ENCODE measurements around the gene PARP16.

The PARP16 gene, protein sequence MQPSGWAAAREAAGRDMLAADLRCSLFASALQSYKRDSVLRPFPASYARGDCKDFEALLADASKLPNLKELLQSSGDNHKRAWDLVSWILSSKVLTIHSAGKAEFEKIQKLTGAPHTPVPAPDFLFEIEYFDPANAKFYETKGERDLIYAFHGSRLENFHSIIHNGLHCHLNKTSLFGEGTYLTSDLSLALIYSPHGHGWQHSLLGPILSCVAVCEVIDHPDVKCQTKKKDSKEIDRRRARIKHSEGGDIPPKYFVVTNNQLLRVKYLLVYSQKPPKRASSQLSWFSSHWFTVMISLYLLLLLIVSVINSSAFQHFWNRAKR

DNA sequence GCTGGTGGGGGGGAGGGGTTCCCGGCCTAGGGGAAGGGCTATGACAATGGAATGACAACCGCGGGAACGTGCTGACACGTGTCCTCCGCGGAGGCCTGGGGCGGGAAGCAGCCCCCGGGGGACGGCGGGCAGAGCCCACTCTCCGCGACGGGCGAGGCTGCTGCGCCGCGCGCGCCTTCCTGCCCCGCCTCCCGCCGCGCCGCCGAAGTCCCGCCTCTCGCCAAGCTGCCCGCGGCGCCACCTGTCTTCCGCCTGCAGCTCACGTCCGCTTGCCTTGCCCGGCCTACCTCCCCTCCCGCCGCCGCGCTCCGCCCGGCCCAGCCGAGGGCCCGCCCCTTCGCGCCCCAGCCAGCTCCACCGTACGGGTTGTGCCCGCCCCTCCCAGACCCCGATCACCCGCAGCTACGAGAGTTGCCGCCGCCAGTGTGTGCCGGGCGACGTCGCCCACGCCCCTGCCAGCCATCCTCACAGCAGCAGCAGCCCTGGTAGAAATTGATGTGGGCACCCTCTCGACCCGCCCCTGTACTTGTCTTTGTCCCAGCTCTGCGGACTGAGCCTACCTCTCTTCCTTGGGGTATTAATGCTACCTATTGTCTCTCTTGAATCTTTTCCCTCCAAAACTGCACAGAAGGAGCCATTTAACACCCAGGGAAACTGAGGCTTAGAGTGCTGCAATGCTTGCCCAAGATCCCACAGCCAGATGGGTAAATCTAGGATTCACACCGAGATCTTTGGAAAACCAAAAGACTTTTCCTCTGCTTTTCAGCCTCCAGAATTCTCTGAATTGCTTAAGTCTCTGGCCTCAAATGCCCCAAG lies at the start of gene PARP16:
Gene PARP16 (minus strand): TSS at position 180 of the 816 bp plus-strand sequence. CDS start 457 bp downstream, outside the sequence.
- no peak for FAIRE-seq
- DNase-seq (ENCODE audit: low spot score), result peak; percentile 78

DNA sequence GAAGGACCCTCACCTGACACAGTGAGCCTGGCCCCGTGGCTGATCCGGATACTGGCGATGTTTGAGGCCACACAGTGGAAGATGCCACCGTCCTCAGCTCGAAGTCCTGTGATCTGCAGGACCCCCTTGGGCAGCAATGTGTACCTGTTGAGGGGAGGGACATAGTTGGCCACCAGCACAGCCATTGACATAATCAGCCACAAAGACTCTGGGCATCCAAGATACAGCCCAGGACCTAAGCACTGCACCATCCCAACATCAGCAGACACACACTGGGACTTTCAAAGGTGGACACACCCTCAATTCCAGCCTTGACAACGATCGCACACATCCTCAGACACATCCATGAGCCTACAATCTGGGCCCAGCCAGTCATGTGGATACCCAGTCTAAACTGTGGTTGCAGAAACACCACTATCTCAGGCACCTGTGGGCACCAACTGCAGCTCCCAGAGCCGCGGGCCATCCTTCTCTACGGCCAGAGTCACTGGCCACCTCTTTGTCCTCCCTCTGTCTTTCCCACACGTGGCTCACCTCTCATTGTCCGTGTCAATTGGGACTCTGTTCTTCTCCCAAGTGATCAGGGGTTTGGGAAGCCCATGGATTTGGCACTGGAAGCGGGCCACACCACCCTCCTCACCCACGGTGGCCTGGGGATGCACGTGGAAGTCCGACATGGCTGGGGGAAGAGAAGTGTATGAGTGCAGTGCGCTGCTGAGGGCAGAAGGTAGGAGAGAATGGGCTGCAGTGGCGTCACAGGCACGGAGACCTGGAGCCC lies 48.8 kb upstream of the PARP16 start:
- FAIRE-seq (no peak), DNase-seq (ENCODE audit: low spot score) (no peak)

DNA sequence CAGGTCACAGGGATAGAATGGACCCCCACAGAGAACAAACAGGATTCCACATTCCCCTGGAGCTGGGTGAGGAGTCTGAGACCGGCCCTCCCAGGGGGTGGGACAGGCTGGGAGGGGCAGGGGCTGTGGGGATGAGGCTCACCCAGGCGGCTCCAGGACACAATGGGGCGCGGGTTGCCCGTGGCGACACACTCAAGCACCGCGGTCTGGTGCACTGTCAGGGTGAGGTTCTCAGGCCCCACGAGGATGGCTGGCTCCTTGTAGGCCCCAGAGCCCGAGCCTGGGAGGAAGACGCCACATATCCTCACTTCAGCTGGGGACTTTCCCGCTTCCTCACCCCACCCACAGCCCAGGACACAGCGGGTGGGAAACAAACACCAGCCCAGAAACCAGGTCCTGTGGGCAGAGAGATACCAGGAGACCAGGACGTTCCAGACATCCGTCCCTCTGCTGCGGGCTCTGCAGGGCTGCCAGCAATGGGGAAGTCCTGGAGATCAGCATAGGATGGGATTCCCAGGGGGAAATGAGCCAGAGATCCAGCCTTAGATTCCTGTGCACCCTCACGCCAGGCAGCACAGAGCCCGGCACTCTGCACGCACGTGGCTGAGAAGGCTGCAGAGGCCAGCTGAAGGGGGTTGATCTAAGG lies 48.0 kb upstream of the PARP16 start:
- DNase-seq (ENCODE audit: low spot score) (peak; percentile 13), FAIRE-seq (no peak)

DNA sequence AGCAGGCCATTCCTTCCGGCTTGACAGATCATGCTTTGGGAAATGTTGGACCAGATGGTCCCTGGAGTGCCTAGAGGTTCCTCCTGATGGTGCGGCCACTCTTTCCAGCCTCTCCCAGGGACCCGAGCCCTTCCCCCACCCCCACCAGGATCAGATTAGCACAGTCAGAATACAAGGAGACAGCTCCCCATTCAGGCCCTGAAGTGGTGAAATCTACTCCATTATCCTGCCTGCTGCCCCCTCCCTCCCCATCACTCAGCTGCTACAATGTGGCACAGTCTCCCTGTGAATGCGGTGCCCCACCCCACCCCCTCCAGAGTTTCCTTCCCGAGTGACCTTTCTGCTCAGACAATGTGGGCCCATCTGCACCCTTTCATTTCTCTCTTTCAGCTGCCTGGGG lies 47.2 kb upstream of the PARP16 start:
- FAIRE-seq, result no peak
- no peak for DNase-seq (ENCODE audit: low spot score)

DNA sequence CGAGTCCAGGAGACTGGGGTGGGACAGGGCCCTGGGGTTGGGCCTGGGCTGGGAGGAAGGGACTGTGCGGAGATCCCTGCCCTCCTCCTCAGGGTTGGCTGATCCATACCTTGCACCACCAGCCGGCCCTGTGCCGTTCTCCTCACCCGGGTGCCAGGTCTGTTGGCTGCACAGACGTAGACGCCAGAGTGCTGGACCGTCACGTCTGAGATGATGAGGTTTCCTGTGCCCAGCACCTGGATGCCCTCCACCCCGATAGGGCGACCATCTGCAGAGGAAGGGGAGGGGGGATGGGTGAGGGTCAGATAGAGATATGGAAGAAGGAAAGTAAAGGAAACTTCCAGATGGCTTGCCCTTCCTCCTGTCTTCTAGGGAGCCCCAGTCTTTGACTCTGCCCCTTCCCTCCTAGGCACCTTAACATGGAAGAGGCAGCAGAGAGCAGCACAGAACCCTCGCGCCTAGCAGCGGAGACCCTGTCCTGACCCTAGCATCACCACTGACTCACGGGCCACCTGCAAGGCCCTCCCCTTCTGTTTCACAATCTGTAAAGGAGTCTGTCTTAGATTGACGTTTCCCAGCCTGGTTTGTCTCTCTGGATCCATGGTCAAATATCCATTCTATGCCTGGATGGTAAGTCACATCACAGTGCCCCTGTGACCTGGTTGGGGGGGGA lies 46.6 kb upstream of the PARP16 start:
- DNase-seq (ENCODE audit: low spot score), result no peak
- no peak for FAIRE-seq

DNA sequence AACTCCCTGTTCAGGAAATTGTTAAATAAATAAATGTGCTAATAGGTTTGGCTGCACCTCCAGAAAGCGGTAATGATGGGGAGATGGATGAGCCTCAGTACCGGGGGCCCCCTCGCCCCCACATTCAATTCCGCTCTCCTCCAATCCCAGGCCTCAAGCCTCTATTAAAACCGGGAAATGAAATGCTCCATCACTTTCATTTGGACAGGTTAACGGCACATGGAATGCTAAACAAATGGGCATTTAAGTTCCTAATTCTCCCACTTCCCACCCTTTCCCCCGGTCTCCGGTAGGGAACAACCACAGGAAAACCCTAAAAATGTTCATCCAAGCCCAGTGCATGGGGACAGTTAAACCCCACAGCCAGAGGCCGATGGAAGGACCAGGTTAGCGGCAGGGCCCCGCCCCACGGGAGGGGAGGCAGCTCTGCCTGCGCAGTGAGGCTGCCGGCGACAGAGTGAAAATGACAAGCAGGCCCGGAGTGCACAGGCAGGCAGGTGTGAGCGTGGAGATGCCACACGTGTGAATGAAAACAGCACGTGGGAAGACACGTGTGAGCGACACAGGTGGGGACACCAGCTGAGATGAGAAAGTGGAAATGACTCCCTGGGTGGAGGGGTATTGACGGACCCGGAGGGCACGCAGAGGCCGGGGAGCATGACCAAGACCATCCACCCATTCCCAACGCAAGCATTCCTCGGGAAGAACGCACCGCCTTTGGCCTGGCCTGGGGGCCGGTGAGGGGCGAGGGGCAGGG lies 45.9 kb upstream of the PARP16 start:
- DNase-seq (ENCODE audit: low spot score) (no peak), FAIRE-seq (no peak)

DNA sequence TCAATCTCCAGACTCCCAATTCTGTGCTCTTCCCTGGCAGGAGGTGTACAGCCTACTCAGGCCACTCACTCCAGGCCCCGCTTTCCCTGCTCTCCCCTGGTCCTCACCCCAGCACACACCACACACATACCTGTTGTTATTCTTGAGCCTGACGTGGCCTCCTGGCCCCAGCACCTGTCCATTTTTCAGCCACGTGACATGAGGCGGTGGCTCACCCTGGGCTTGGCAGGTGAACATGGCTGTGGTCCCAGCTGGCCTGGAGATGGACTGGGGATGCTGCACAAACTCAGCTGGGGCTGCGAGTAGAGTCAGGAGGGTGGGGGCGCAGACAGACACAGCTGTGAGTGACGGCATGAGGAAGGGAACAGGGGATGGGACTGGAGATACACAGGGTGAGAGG lies 45.1 kb upstream of the PARP16 start:
- DNase-seq (ENCODE audit: low spot score), result no peak
- FAIRE-seq, result no peak

DNA sequence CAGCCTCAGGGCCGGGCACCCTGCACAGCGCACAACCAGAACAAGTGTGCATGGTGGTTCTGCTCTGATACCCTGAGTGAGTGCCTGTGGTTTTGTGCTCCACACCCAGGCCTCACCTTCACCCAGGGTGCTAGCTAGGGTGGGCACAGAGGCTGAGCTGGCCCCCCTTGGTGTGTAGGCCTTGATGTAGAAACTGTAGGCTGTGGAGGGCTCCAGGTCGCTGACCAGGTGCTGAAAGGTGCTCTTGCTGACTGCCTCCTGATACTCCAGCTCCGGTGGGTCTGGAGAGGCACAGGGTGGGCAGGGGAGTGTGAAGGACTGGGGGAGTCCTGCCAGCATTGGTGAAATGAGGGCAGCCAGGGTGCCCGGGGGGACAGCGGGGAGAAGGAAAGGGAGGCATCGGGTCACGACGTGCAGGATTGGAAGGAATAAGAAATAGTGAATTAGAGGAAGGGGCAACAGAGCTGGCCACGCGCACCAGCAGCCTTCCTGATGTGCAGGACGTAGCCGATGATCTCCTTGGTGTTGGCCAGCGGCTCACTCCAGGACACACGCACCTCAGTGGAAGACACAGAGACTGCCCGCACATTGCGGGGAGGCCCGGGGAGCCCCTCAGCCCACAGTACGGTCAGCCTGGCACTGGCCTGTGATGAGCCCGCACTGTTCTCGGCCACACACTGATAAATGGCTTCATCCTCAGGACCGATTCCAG lies 44.4 kb upstream of the PARP16 start:
- FAIRE-seq (no peak), DNase-seq (ENCODE audit: low spot score) (no peak)

DNA sequence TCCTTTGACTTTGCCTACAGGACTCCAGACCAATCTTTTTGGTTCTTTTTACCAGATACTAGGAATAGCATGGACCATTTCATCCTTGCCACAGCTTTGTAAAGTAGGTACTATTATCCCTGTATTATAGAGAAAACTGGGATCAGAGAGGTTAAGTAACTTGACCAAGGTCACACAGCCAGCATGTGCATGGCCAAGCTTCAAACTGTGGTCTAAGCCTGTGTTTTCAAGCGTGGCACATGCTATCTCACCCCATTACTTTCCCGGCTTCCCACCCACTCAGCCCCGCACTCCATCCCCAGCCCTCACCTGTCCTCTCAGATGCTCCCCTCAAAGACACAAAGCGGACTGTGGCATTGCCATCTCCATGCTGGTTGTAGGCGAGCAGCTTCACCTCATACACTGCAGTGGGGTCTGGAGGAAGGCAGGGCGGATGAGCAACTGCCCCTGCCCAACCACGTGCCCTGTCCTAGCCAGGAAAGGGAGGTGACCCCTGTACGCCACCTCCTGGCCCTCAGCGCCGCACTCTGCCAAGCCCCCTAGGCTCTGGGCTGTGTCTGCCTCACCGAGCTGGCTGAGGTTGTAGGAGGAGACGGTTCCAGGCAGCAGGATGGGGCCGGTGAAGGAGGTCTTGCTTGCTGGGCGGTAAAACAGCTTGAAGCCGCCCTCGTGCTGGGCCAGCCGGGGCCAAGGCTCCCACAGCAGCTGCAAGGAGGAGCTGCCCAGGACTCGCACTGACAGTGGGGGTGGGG lies 43.5 kb upstream of the PARP16 start:
- FAIRE-seq, result no peak
- DNase-seq (ENCODE audit: low spot score), result no peak

DNA sequence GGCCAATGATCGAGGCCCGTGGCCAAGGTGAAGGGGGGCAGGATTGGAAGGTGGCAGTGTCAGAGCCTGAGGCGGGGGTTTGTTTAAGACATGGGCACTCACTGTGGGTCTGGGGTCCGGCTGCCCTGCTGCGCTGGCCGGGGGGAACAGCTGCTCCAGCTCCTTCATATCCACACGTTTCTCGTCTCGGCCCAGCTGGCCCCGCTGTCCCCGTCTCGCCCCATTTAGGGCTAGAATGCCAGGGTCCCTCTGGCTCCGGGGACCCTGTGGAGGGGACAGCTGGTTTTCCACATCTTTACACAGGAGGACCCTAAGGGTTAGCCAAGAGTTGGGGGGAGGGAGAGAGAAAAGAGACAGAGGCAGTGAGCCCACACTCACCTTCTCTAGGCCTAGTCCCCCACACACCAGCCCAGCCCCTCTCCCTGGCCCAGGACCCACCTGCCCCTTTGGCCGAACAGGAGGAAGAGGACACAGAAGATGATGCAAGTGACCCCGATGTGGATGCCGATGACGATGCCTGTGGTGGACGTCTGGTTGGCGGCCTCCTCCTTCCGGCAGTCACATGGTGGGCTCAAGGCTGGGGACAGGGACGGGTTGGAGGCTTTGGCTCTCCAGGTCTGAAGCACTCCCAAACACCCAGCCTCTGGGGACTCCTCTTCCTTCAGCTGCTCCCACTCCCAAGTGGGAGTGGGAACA lies 42.8 kb upstream of the PARP16 start:
- FAIRE-seq, result no peak

DNA sequence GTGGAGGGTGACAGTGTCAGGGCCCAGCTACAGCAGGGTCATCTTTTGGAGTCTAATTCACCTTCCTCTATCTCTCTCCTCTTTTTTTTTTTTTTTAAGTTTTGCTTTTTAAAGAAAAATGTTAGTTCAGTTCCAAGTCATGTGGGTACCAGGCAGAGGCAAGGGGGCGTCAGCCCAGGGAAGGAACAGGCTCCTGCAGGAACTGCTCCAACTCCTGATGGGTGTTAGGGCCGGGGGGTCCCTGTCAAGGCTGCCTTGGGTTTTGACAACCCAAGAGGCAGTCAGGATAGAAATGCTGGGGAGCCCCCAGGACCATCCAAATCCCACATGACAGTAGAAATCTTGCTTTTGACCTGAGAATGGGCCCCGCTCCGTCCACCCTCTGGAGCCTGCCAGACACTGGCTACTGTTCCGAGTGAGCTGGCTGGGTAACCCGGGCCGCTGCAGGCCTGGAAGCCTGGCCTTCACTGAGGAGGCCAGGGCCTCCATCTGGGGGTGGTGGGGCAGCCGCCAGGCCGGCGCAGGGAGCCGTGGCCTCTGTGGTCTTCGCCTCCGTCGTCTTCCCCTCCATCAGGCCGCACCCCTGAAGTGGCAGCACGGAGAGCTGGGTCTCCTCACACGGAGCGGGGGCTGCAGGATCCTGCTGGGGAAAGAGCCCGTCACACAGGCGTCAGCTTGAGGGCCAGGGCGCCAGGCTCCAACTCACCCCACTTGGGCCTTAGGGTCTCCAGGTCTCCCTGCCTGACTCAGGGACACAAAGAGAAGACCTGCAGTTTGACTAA lies 42.0 kb upstream of the PARP16 start:
- FAIRE-seq, result no peak
- DNase-seq (ENCODE audit: low spot score), result no peak

More for the DNA sequence above, 42.8 kb upstream of the PARP16 start:
- DNase-seq (ENCODE audit: low spot score), result no peak

DNA sequence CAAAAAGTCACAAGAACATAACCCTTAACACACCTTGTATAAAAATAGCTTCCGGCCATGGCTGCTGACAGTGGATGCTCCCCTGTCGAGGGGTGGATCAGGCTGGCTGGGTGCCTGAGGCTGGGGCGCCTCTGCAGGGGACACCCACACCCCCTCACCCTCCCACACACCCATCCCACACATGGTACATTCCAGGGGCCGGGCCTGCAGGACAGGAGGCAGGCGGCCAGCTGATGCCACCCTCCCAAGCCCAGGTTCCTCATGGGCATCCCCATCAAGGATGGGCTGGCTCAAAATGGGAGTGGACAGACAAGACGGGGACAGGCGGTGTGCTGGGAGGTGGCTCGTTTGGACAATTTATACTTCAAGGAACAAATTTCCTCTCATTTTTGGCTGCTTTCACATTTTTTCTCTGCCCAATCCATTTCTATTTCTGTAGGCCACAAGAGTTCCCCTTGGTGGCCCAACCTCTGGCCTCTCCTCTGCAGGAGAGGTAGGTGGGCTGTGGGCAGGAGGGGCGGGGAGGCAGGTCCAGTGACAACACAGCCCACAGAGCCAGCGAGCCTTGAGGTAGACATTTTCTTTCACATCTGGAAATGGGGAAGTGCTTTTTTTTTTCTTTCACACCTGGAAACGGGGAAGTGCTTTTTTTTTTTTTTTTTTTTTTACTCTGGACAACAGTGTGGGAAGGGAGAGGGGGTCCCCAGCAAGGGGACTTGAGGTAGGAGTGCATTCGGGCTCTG lies 41.1 kb upstream of the PARP16 start:
- FAIRE-seq, result no peak
- DNase-seq (ENCODE audit: low spot score), result no peak

DNA sequence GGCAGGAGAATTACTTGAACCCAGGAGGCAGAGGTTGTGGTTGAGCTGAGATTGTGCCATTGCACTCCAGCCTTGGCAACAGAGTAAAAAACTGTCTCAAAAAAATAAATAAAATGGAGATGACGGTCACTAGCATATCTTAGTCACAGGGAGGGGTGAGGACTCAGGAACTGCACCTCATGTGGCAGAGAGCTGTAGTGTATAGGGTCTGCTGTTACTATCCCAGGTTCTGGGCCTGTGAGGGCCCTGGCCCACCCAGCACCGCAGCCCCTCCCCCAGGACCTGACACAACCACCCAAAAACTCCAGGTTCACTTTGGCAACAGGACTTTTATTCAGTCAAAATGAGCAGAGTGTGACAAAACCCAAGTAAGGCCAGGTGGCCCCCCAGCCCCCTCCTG lies 40.1 kb upstream of the PARP16 start:
- FAIRE-seq, result no peak
- DNase-seq (ENCODE audit: low spot score), result no peak

DNA sequence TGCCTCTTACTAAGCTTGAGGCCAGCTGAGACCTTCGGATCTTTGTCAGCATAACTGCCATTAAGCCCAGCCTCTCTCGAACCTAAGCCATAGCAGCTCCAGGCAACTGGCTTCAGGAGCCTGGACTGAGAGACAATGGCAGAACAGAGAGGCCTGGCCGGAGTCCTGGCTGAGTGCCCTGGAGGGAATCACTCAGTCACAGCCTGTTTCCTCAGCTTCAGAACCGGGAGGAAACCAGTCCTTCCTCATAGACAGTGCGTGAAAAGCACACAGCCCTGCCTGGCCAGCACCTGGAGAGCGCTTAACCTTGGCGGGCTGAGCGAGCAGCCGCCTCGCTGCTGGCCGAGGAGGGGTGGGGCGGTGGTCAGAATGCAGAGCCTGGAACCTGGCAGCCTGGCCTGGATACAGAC lies 39.4 kb upstream of the PARP16 start:
- FAIRE-seq (no peak), DNase-seq (ENCODE audit: low spot score) (no peak)

DNA sequence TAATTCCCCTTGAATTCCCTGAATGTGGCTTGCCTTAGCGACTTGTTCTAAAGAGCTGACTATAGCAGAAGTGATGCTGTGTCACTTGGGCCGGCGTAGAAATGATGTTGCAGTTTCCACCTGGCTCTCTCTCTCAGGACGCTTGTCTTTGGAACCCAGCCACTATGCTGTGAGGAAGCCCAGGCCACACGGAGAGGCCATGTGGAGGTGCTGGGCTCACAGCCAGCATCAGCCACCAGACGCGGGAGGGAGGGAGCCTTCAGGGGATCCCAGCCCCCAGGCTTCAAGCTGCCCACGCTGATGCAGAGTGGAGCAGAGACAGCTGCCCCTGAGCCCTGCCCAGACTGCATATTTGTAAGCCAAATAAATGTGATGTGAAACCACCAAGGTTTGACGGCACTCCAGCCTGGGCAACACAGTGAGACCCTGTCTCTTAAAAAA lies 36.4 kb upstream of the PARP16 start:
- DNase-seq (ENCODE audit: low spot score) (no peak), FAIRE-seq (no peak)

DNA sequence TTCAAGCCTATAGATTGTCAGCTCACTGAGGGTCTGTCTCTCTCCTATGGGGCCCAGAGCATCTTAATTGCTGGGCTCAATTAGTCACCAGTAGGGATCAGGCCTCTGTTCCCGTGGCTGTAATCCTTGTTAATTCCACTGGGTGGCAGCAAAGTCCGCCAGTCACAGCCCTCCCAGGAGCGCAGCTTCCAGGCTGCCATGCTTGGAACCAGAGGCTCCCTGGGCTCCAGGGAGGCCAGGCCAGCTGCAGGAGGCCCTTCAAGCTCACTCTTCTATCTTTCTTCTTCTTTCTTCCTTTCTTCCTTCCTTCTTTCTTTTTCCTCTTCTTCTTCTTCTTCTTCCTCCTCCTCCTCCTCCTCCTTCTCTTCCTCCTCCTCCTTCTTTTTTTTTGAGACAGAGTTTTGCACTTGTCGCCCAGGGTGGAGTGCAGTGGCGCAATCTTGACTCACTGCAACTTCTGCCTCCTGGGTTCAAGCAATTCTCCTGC lies 32.2 kb upstream of the PARP16 start:
- DNase-seq (ENCODE audit: low spot score), result peak; percentile 53

More for the DNA sequence above, 32.2 kb upstream of the PARP16 start:
- no peak for FAIRE-seq

Data from RCC 7860 (cell line).